Measurements from ENCODE around the gene CORO1C. TPM values are rescaled to one million over a fixed set of nuclear protein-coding genes. Genes with fewer than 3 reads are reported as not detected.

Gene CORO1C
- total RNA-seq = 67.3 and 85.9 TPM in 2 replicates

GRCh38 chr12:108731105-108731865 is at the start of gene CORO1C:
TSS of gene CORO1C (minus strand) at chr12:108731518. CDS start at chr12:108701318, 30,200 bp downstream.

GRCh38 chr12:108633534-108634248 is 97.6 kb downstream of the CORO1C start, which contains the start of gene SELPLG:
TSS of gene SELPLG (minus strand) at chr12:108633894. CDS start at chr12:108624307, 9,587 bp downstream.

DNA sequence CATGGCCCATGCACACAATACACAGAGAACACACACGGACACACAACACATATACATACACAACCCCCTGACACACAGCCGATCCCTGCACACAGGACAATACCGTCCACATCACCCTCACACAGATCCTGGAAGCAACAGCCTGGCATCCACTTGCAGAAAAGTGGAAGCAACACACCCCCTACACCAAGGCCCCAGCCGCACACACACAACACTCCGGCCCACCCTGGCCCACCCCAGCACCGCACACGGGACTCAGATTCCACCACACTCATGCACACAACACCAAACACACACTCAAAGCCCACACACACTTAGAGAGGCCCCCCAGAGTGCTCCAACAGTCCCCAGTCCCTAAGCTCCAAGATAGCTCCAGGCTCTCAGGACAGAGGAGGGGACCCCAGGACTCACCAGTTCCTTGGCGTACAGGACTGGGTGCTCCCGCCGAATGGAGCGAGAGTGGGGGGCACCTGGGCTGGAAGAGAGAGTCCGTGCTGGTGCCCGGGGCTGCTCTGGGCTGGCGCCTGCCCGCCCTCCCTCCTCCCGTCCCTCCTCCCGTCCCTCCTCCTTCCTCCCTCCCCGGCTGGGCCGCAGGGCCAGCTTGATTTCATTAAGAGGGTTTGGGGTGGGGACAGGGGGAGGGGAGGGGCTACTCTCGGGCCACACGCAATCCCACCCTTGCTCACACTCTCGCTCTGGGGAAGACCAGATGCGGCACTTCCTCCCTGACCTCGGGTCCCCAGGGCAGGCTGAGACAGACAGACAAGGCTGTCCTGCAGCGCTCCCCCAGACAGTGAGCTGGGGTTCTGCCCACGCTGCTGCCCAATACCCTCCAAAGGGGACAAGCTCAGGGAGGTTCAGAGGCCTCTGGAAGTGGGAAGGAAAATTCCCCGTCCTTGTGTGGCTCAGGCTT is 133.5 kb downstream of the CORO1C start, which contains the start of gene TMEM119:
TSS of gene TMEM119 (minus strand) at position 526 of the 913 bp plus-strand sequence. CDS start 5,701 bp downstream, outside the sequence.

Other genes with a start within 250 kb of the CORO1C start
- gene FICD, start 216.2 kb downstream of the CORO1C start, total RNA-seq = 7.9 and 8.3 TPM in 2 replicates
- 24.4 and 28.0 TPM in 2 replicates for gene SART3, start 170.3 kb downstream of the CORO1C start, total RNA-seq
- 67.9 and 71.3 TPM in 2 replicates for gene ISCU, start 168.9 kb downstream of the CORO1C start, total RNA-seq
- gene TMEM119, start 133.4 kb downstream of the CORO1C start, total RNA-seq = 1.3 TPM in 1 of 2 replicates, not detected in the other
- 0.72 and 0.97 TPM in 2 replicates for gene SELPLG, start 97.6 kb downstream of the CORO1C start, total RNA-seq
- 17.2 and 17.5 TPM in 2 replicates for gene SSH1, start 126.1 kb upstream of the CORO1C start, total RNA-seq
- not detected in 2 replicates for gene DAO, start 148.6 kb upstream of the CORO1C start, total RNA-seq

Data from cardiac atrium fibroblast (primary cell).